ENCODE measurements around the gene GIPC1.
"Not testable (repeated sequence)": the region's sequence is repeated elsewhere in the genome, so short reads cannot be mapped to it uniquely, and the experiment has no call there.

Gene GIPC1

GRCh38 chr19:14517840-14518505 is 22.0 kb upstream of the GIPC1 start, which contains the start of gene DNAJB1:
DNAJB1 (minus strand) TSS chr19:14518397; CDS start chr19:14518349, 48 bp downstream.
- DNase-seq: peak in 56 of 58 donors; percentile 15 to 100 (median 80)

- peak in 4 of 58 donors; percentile 54 to 90 (median 71) for DNase-seq
These were observed 21.5 kb upstream of the GIPC1 start for GRCh38 chr19:14517446-14517839.

- DNase-seq: peak in 12 of 58 donors; percentile 17 to 81 (median 48)
These were observed 21.0 kb upstream of the GIPC1 start for GRCh38 chr19:14516746-14517438.

- DNase-seq: peak in 3 of 58 donors; percentile 38 to 78 (median 77)
These were observed 20.2 kb upstream of the GIPC1 start for GRCh38 chr19:14516048-14516534.

- peak in 9 of 58 donors; percentile 5 to 78 (median 37) for DNase-seq
These were observed 19.6 kb upstream of the GIPC1 start for GRCh38 chr19:14515501-14516047.

GRCh38 chr19:14514215-14514863 is 18.4 kb upstream of the GIPC1 start:
- DNase-seq: peak in 4 of 58 donors; percentile 29 to 89 (median 64)

- no peak for DNase-seq
These were observed 16.6 kb upstream of the GIPC1 start for GRCh38 chr19:14512406-14512961.

- no peak for DNase-seq
These were observed 15.3 kb upstream of the GIPC1 start for GRCh38 chr19:14511229-14511593.

- peak in 24 of 58 donors; percentile 8 to 70 (median 34) for DNase-seq
These were observed 14.6 kb upstream of the GIPC1 start for GRCh38 chr19:14510311-14511228.

GRCh38 chr19:14507704-14508542 is 12.0 kb upstream of the GIPC1 start:
- DNase-seq: no peak

GRCh38 chr19:14505488-14506239 is 9.7 kb upstream of the GIPC1 start:
- DNase-seq: peak in 6 of 58 donors; percentile 9 to 26 (median 12)

- not testable (repeated sequence) for DNase-seq
These were observed 8.6 kb upstream of the GIPC1 start for GRCh38 chr19:14504575-14504974.

- DNase-seq: no peak
These were observed 7.4 kb upstream of the GIPC1 start for GRCh38 chr19:14503285-14503684.

- DNase-seq: no peak
These were observed 6.6 kb upstream of the GIPC1 start for GRCh38 chr19:14502334-14503092.

- DNase-seq: peak in 44 of 58 donors; percentile 27 to 82 (median 52)
These were observed 1.4 kb upstream of the GIPC1 start for GRCh38 chr19:14497228-14497921.

GRCh38 chr19:14496834-14497227 is 904 bp upstream of the GIPC1 start:
- peak in 2 of 58 donors; percentile 48 to 55 for DNase-seq

- peak in 1 of 58 donors; percentile 60 for DNase-seq
These were observed 277 bp downstream of the GIPC1 start for GRCh38 chr19:14495672-14496028.

Data from anterior cingulate cortex (tissue), 58 donors.